Spleen (tissue), 7 donors: ENCODE data around the gene GPR137.

ENCODE experiments used
- CTCF ChIP-seq, 11 experiments: fragments of 200-600 bp in 7 of 11; fragments of 450-650 bp in 4 of 11; sonication (generic) in 4 of 11; IDR thresholded peaks in 8 of 11; conservative IDR thresholded peaks in 3 of 11; 1 replicate in 7 of 11; 2 replicates in 4 of 11; pipeline versions ENCODE4 v1.4.0 to v1.8.0; 2016 to 2021; ENCODE audit warnings: antibody characterized with exemption in 11 of 11, inconsistent platforms in 4 of 11, mild to moderate bottlenecking in 1 of 11
- POLR2A ChIP-seq, 3 donors: fragments of 450-650 bp; IDR thresholded peaks; one replicate each; pipeline ENCODE4 v1.5.1; 2017; ENCODE audit warnings: antibody characterized with exemption in 3 of 3, mild to moderate bottlenecking in 1 of 3
- POLR2AphosphoS5 ChIP-seq, 3 donors: sonication (generic); formaldehyde crosslinking; IDR thresholded peaks; one replicate each; pipeline ENCODE4 v1.5.1; 2017; ENCODE audit warnings: antibody characterized with exemption in 3 of 3
- donor health status: DM: no; HTN: no; CAD: no; lungs with moderate emphysema.
- donor health status: DM: no; HTN: no; CAD: no.
- donor health status: DM: no; HTN: no; CAD: no.

- no peak for TF ChIP-seq CTCF (IDR thresholded peaks at IDR 0.05 in 8 of 11, conservative IDR thresholded peaks at IDR 0.05 in 3 of 11)
- TF ChIP-seq POLR2A (IDR thresholded peaks at IDR 0.05), result no peak
- no peak for TF ChIP-seq POLR2AphosphoS5 (IDR thresholded peaks at IDR 0.05)
Observed at GRCh38 chr11:64297699-64298358, 12.2 kb downstream of the GPR137 start.
